ENCODE data around the gene MACROD2.

GRCh38 chr20:14055127-14055742 is 59.9 kb downstream of the MACROD2 start:
- TF ChIP-seq CTCF (IDR thresholded peaks at IDR 0.05) (peak; percentile 58 to 68 (median 60)), POLR2A (IDR thresholded peaks at IDR 0.05) (no peak)

Measured in uterus (tissue), 2 donors.